NOMO-1 treated with dmso at 0.1 percent for 144 hours (cell line): ENCODE results near the gene WDR5.

Experiments used
- DNase-seq: peaks from one replicate; lab custom pipeline; 2025; ENCODE audit not compliant: unreplicated experiment; lab: John Stamatoyannopoulos, UW

Gene WDR5

DNA sequence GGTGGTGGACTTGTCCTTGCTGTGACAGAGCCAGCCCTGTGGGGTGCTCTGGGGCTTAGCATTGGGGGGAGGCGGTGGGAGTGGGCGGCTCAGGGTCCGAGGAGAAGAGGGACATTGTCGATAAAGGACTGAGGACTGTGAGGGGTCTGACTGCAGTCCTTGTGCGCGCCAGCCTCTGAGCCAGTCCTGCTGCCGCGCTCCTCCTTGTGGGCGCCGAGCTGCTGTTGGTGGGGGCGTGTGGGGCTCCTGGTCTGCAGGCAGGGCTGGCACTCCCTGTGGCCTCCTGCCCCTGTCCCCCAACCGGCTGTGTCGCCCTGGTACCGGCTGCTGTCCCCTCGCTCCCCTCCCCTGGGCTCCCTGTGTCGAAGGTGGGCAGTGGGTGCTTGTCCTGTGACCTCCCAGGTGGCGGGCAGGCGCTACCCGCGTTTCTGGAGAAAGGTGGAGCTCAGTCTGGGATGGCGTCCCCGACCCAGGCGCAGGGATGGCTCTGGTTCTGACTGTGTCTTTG lies 21.6 kb downstream of the WDR5 start:
- no peak for DNase-seq

GRCh38 chr9:134158242-134158641 lies 22.4 kb downstream of the WDR5 start:
- DNase-seq, result no peak

DNA sequence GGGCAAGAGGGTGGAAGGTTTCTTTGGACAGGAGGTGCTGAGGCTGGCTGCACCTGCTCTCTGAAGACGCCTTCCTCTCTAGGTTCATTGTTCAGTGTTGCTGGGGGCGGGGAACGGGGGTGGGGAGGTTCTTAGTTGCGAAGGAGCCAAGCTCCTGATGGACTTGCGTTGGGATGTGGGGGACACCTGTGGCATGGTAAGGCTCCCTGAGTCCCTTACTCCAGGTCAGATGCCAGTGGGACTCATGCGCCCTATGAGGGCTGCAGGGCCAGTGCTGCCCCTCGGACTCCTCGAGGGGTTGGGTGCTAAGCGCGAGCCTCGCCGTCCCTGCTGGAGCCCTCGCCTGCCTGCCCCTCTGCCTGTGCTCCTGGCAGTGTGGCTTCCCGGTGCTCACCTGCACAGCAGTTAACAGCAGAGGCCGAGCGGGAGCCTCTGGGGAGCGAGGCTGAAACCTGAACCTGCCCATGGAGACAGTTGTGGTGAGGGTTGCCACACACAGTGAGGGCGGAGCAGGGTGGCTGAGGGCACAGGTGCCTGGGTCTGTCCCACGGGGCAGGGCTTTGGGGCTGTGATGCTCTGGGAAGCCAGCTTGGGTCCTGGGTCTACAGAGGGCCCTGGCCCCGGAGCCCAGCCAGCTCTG lies 23.0 kb downstream of the WDR5 start:
- no peak for DNase-seq

DNA sequence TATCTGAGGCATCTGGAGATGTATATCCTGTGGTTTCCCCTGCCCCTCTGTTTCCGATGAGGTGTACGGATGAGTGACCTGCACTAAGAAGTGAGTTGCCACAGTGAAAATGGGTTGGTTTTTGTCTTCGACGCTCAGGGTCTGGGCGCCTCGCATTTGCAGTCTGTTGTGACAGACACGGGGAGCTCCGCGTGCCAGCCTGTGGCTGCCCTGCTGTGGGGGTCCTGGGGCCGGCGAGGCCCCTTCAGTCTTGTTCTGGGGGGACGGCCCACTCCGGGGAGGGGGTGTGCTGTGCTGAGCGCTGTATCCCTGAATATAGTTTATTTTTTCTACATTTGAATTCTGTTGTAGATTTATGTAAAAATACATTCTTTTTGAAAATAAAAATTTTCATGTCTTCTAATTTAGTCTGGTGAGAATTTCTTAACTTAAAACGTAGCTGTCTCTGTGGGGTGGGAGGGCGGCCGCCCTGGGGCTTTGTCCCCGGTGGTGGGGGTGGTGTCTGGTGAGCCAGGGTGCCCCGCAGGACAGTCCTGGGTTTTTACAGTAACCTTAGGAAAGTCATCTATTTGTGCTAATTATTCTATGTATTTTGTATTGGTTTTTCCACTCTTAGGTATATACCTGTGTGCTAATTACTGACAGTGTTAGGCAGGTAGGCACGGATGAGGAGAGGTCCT lies 23.8 kb downstream of the WDR5 start:
- DNase-seq, result no peak

- no peak for DNase-seq
Observed at GRCh38 chr9:134161647-134162046, 25.8 kb downstream of the WDR5 start.

GRCh38 chr9:134162212-134162775 lies 26.4 kb downstream of the WDR5 start:
- DNase-seq, result no peak

GRCh38 chr9:134162926-134163370 lies 27.1 kb downstream of the WDR5 start:
- DNase-seq, result no peak

GRCh38 chr9:134163371-134164196 lies 27.7 kb downstream of the WDR5 start:
- DNase-seq, result peak; percentile 13

DNA sequence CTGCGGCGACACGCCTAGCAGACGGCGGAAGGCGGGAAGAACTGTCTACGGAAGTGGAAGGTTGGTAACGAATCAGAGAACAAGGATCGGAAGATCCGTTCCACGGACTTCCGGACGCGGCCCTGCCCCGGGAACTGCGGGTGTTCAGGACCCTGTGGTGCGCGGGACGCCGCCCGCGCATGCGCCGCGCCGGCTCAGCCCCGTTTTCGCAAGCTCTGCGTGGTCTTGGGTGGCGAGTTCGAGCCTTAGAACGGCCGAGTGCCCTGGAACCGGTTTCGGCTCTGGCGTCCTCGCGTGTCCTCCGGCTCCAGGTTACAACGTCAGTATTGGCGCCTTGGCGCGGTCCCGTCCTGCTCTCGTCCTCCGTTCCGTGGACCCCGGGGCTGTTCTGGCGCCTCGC lies 29.0 kb downstream of the WDR5 start:
- DNase-seq, result no peak

GRCh38 chr9:134165357-134166315 lies 29.8 kb downstream of the WDR5 start:
- no peak for DNase-seq

DNA sequence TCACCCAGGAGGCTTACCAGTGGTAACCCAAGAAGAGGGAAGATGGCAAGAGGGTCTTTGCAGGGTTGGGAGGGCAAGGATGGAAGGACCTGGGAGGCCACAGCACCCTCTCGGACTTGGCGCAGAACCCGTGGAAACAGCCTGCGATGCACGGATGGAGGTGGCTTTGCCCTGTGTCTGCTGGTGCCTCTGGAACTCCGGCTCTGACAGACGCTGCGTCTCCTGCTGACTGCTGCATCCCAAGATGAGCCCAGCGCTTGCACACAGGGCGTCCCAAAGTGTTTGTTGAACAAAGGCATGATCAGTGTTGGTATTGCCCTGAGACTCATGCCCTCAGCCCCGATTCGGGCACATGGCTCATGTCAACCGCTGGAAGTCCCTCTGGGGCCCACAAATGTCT lies 30.5 kb downstream of the WDR5 start:
- no peak for DNase-seq

DNA sequence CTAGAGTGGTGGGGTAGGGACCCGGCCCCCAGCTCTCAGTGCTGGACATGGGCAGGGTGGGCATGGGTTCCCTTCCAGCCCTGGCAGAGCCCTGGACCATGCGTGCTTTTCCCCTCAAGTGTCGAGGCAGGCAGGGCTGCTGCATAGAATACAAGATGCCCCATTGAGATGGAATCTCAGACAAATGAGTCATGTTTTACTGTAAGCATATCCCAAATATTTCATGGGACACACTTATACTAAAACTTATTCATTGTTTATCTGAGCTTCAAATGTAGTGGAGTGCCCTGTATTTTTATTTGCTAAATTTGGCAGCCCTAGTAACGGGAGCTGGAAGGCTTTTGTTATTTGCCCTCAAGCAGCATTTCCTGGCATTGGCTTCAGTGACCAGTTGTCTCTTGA lies 31.6 kb downstream of the WDR5 start:
- no peak for DNase-seq

GRCh38 chr9:134168757-134169550 lies 33.1 kb downstream of the WDR5 start:
- no peak for DNase-seq

- no peak for DNase-seq
Observed at GRCh38 chr9:134169724-134170401, 34.0 kb downstream of the WDR5 start.

DNA sequence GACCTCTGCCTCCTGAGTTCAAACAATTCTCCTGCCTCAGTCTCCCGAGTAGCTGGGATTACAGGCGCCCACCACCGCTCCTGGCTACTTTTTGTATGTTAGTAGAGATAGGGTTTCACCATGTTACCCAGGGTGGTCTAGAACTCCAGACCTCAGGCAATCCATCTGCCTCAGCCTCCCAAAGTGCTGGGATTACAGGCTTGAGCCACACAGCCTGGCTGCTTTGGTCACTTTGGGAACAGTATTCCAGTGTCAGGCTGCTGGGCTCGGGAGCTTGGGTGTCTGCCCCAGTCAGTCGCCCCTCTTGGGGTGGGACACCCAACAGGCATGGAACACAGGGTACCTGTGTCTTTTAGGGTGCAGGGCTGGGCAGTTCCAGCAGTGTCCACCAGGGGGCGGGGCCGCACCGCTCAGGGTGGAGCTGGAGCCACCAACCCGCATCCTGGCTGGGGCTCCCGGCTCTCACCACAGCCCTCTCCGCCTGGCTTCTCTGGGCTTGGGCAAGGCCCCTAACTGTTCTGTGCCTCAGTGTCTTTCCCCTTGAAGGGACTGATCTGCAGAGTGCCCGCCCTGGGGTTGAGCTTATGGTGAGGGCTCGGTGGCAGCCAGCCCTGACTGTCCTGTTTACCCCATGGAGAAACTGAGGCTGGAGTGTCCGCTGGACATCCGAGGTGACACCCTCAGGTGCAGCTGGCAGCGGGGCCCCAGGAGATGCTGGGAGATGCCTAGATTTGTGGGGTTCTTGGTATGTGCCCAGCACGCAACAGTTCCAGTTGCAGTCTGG lies 34.8 kb downstream of the WDR5 start:
- DNase-seq, result no peak

DNA sequence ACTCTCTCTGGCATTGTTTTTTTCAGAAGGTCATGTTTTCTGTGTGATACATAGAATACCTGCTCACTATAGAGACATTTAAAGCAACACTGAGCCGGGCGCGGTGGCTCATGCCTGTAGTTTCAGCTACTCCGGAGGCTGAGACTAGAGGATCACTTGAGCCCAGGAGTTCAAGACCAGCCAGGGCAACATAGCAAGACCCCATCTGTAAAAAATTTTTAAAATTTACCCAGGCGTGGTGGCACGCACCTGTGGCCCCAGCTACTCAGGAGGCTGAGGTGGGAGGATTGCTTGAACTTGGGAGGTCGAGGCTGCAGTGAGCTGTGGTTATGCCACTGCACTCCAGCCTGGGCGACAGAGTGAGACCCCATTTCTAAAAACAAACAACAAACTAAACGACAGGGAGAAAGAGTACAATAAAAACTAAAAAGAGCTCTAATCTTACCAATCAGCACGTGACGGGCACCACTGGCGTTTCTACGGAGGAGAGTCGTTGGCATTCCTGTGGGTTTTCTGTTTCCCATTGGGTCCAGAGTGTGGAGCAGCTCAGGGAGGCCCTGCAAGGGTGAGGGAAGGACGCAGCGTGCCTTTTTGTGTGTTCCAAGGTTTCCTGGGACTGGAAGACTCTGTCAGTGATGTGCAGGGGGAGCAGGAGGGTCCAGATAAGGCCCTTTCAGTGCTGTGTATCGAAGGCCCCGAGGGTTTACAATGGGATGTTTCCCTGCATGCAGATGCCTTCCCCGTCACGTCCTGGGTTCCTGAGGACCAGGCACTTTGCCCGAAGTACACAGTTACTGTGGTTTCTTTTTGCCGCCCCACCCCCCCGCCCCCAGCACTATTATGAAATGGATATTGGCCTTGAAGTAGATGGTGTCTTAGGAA lies 35.7 kb downstream of the WDR5 start:
- no peak for DNase-seq
